HFF-Myc (cell line): Measurements from ENCODE around the gene UVRAG.

Experiments used
- DNase-seq: peaks from one replicate; pipeline ENCODE4 v3.0.0-alpha.2; 2011; ENCODE audit warnings: low read depth; ENCODE audit errors: extremely low read depth
- H3K4me3 ChIP-seq: replicated peaks from 2 replicates; pipeline ENCODE4 v1.5.1; 2011; ENCODE audit warnings: low read depth, mild to moderate bottlenecking, control low read depth, low read length
- TF ChIP-seq, protein P1 (sequence below): IDR thresholded peaks from 2 replicates; pipeline ENCODE4 v1.5.1; 2012; ENCODE audit warnings: mild to moderate bottlenecking, low read depth, low read length, control low read depth; ENCODE audit errors: missing control alignments

The UVRAG gene

DNA sequence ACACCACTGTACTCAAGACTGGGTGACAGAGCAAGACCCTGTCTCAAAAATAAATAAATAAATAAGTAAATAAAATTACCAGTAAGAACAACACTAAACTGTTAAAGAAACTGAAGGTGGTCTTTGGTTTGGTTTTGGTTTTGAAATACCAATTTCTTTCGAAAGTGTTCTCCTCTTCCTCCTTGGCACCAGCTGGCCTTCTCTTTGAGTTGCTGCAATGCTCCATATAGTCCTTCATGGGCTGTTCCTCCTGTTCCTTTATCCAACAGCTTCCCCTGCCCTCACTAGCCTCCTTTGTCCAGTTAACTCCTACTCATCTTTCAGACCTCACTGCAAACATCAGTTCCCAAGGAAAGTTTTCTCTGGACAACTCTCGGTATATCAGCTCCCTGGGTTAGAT lies 5.0 kb upstream of the UVRAG start:
- H3K4me3 ChIP-seq, result no peak overlapping the region
- TF ChIP-seq, protein P1, sequence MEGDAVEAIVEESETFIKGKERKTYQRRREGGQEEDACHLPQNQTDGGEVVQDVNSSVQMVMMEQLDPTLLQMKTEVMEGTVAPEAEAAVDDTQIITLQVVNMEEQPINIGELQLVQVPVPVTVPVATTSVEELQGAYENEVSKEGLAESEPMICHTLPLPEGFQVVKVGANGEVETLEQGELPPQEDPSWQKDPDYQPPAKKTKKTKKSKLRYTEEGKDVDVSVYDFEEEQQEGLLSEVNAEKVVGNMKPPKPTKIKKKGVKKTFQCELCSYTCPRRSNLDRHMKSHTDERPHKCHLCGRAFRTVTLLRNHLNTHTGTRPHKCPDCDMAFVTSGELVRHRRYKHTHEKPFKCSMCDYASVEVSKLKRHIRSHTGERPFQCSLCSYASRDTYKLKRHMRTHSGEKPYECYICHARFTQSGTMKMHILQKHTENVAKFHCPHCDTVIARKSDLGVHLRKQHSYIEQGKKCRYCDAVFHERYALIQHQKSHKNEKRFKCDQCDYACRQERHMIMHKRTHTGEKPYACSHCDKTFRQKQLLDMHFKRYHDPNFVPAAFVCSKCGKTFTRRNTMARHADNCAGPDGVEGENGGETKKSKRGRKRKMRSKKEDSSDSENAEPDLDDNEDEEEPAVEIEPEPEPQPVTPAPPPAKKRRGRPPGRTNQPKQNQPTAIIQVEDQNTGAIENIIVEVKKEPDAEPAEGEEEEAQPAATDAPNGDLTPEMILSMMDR, result no peak
- no peak for DNase-seq

DNA sequence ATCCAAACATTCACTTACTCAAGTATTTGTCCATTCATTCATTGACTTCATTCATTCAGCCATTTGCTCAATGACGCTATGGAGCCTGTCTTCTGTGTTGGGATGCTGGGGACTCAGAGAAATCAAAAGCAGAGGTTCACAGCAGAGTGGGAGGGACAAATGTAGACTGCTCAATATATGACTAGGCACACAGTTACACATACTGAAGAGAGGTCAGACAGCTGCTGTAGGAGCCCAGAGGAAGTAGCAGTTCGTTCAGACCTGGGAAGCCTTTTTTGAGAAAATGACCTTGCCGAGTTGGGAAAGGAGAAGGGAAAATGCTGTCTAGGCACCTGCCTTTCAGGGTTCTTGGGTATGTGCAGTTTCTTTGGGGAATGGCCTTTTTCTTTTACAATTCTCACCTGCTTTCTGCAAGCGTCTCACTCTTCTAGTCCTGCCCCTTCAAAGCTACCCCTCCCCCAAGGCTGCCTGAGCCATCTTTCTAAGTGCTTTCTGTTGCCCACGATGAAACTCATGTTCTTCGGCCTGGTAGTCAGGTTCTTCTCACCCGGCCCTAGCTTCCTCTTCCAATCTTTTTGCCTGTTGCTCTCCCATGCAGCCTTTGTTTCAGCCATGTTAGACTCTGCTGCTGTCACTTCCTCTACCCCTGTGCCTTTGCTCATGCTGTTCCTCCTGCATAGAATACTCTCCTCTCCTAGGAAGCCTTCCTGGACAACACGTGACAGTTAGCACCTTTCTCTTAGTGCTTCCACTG lies 4.2 kb upstream of the UVRAG start:
- no peak overlapping the region for H3K4me3 ChIP-seq
- no peak for DNase-seq
- TF ChIP-seq, protein P1, result no peak

DNA sequence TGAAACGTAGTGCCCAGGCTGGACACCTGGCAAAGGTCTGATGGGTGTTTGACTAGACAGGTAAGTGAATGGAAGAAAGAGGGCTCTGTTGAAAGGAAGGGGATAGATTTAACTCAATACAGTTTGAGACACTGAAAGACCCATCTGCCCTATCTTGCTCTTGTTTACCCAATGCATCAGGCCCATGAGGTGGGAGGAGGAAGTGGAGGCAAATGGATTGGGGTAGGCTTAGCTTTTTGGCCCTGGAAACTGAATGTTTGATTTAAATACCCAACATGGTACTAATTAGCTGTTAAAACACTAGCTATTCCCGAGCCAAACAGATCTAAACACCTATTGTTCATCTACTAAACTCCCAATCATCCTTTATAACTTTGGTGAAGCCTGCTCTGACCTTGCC lies 3.5 kb upstream of the UVRAG start:
- no peak overlapping the region for H3K4me3 ChIP-seq
- TF ChIP-seq, protein P1, result no peak
- no peak for DNase-seq

DNA sequence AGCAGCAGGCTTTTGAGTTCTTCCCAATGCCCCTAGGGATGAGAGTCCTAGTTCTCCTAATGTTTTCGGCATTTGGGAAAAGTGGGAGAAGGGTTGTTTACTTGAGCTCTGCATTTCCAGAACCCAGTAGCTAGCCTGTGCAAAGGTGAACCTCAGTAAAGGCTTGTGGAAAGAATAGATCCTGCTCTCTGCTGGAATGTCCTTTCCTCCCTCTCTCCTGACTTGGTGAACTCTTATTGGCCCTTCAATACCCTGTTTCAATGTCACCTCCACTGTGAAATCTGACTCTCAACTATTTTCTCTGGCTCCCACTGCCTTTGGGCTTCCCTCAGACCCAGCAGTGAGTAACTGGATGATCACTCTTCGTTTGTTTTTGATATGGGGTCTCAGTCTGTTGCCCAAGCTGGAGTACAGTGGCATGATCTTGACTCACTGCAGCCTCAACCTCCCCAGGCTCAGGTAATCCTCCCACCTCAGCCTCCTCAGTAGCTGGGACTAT lies 2.4 kb upstream of the UVRAG start:
- H3K4me3 ChIP-seq, result no peak overlapping the region
- DNase-seq, result no peak
- TF ChIP-seq, protein P1, result no peak

DNA sequence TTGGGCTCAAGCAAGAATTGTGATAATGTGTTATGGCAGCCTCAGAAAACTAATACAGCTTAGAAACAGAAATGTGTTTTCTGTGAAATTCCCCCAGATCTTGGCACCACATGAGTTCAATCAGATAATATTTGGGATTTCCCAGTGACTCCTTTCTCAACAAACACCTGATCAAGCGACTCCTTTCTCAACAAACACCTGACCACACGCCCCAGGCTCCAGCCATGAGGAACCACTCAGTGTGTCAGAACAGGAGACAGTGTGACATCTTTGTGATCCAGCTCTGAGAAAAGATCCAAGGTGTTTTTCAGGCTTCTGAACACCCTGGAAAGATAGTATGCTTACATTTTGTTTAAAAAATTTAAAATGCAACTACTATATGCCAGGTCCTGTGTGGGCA lies 1.9 kb upstream of the UVRAG start:
- DNase-seq, result no peak
- TF ChIP-seq, protein P1, result no peak
- H3K4me3 ChIP-seq, result no peak overlapping the region

DNA sequence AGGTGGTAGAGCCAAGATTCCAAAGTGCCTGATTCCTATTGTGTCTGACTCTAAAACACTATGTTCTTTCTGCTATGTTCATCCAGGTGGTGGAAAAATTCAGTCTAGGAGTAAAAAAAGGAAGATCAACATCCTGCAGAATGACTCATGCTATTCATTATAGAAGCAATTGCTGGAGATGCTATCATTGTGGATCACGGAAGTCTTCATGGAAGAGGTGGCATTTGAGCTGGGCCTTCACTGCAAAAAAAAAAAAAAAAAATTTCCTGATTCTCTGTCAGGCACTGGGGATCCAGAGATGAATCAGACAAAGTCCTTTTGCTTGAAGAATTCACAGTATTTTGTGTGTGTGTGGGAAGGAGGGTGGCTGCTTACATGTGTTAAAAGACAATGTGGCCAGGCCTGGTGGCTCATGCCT lies 1.4 kb upstream of the UVRAG start:
- no peak for DNase-seq
- H3K4me3 ChIP-seq, result no peak overlapping the region
- TF ChIP-seq, protein P1, result no peak

DNA sequence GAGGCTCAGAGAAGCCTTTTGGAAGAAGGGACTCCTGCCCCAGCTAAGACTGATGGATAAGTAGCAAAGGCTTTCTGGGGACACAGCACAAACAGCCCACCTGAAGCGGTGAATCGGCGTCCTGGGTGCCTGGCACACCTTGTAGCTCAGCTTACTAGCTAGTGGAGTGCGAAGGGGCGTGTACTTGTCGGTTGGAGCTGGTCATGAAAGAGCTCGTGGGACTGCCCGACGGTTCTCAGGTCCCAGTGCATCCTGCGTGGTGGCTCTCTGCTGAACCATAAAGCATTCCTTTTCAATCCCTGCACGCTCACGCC lies 690 bp upstream of the UVRAG start:
- no peak for DNase-seq
- H3K4me3 ChIP-seq, result peak overlapping the region; percentile 64
- TF ChIP-seq, protein P1, result no peak
